IMR-90 (cell line): Measurements from ENCODE around the gene MT1H. TPM values are rescaled to one million over a fixed set of nuclear protein-coding genes. Genes with fewer than 3 reads are reported as not detected.

Source experiments
- ATAC-seq: fragments of 200-7000 bp; cut with Tn5 transposase; 2 replicates; pipeline ENCODE4 v1.9.1; 2020; ENCODE audit warnings: low read depth, mild to moderate bottlenecking, moderate library complexity
- BruUV-seq: library from RNA; stranded (reverse); fragments of 400-500 nt; replicated peaks from 2 replicates; lab custom pipeline; 2021; lab: Mats Ljungman, UMichigan
- CTCF ChIA-PET: fragments of 300-600 bp; formaldehyde crosslinking; extraction: SDS; loops from one replicate; lab custom pipeline; 2021; ENCODE audit warnings: antibody characterized with exemption; lab: Yijun Ruan, JAX
- POLR2A ChIA-PET: fragments of 300-600 bp; sonication (Branson Sonifier 250); formaldehyde crosslinking; loops from one replicate; lab custom pipeline; 2022; ENCODE audit warnings: antibody characterized with exemption; ENCODE audit not compliant: unreplicated experiment; lab: Charles Lee
- DNase-seq: peaks from one replicate; pipeline ENCODE4 v3.0.0; 2013
- H2AFZ ChIP-seq: replicated peaks from 2 replicates; pipeline ENCODE3; 2013; ENCODE audit warnings: low read length, mild to moderate bottlenecking; ENCODE audit not compliant: poor library complexity
- H2AK5ac ChIP-seq: 2 replicates; pipeline ENCODE4 v1.6.1; 2013; ENCODE audit warnings: low read depth, low read length, inconsistent platforms
- H2AK9ac ChIP-seq: replicated peaks from 2 replicates; pipeline ENCODE3; 2013; ENCODE audit warnings: mild to moderate bottlenecking, low read depth, low read length, moderate library complexity; ENCODE audit not compliant: poor library complexity
- H2BK120ac ChIP-seq: 2 replicates; pipeline ENCODE4 v1.6.1; 2013; ENCODE audit warnings: low read depth, low read length, inconsistent platforms
- H2BK15ac ChIP-seq: 3 replicates; pipeline ENCODE4 v1.6.1; 2013; ENCODE audit warnings: low read depth, low read length, inconsistent platforms
- H2BK20ac ChIP-seq: 2 replicates; pipeline ENCODE4 v1.6.1; 2013; ENCODE audit warnings: low read depth, mild to moderate bottlenecking, inconsistent platforms, low read length, moderate library complexity
- H2BK5ac ChIP-seq: 2 replicates; pipeline ENCODE4 v1.6.1; 2013; ENCODE audit warnings: mild to moderate bottlenecking, low read depth, low read length, inconsistent platforms; ENCODE audit not compliant: poor library complexity, severe bottlenecking
- H3K14ac ChIP-seq: replicated peaks from 2 replicates; pipeline ENCODE4 v1.6.1; 2013; ENCODE audit warnings: low read depth, low read length, inconsistent platforms
- H3K18ac ChIP-seq: 2 replicates; pipeline ENCODE4 v1.6.1; 2013; ENCODE audit warnings: low read depth, low read length, control low read depth
- H3K23ac ChIP-seq: 2 replicates; pipeline ENCODE4 v1.6.1; 2013; ENCODE audit warnings: low read depth, low read length, inconsistent platforms
- H3K27ac ChIP-seq: 2 replicates; pipeline ENCODE4 v1.5.1; 2013; ENCODE audit warnings: mild to moderate bottlenecking, control low read depth, low read length; ENCODE audit not compliant: insufficient read depth
- H3K27me3 ChIP-seq: 2 replicates; pipeline ENCODE4 v1.6.1; 2013; ENCODE audit warnings: low read length; ENCODE audit not compliant: control insufficient read depth, insufficient read depth
- H3K36me3 ChIP-seq: 2 replicates; pipeline ENCODE4 v1.6.1; 2013; ENCODE audit warnings: low read length, mixed read lengths; ENCODE audit not compliant: control insufficient read depth, insufficient read depth
- H3K4ac ChIP-seq: 2 replicates; pipeline ENCODE4 v1.6.1; 2013; ENCODE audit warnings: low read depth, low read length, inconsistent platforms
- H3K4me1 ChIP-seq: 2 replicates; pipeline ENCODE4 v1.6.1; 2013; ENCODE audit warnings: low read length, mixed read lengths; ENCODE audit not compliant: control insufficient read depth, insufficient read depth
- H3K4me2 ChIP-seq: 2 replicates; pipeline ENCODE4 v1.6.1; 2013; ENCODE audit warnings: low read depth, mild to moderate bottlenecking, control low read depth, low read length, moderate library complexity
- H3K4me3 ChIP-seq: 2 replicates; pipeline ENCODE4 v1.5.1; 2013; ENCODE audit warnings: low read depth, mild to moderate bottlenecking, control low read depth, low read length, moderate library complexity; ENCODE audit not compliant: insufficient read depth
- H3K56ac ChIP-seq: 2 replicates; pipeline ENCODE4 v1.6.1; 2013; ENCODE audit warnings: low read length, inconsistent platforms; ENCODE audit not compliant: insufficient read depth; ENCODE audit errors: extremely low read depth
- H3K79me1 ChIP-seq, 2 experiments: 2 replicates each; pipeline ENCODE4 v1.6.1; 2013; ENCODE audit warnings: low read length in 2 of 2, inconsistent platforms in 1 of 2, low read depth in 1 of 2
- H3K9ac ChIP-seq: 2 replicates; pipeline ENCODE4 v1.6.1; 2013; ENCODE audit warnings: low read depth, low read length, control low read depth
- H3K9me1 ChIP-seq: 2 replicates; pipeline ENCODE4 v1.6.1; 2013; ENCODE audit warnings: low read length, inconsistent platforms; ENCODE audit not compliant: insufficient read depth
- H3K9me3 ChIP-seq: 2 replicates; pipeline ENCODE4 v1.6.1; 2013; ENCODE audit warnings: low read length; ENCODE audit not compliant: control insufficient read depth, insufficient read depth
- H4K20me1 ChIP-seq: 2 replicates; pipeline ENCODE4 v1.6.1; 2013; ENCODE audit warnings: low read length, inconsistent platforms; ENCODE audit not compliant: insufficient read depth
- H4K5ac ChIP-seq: 2 replicates; pipeline ENCODE4 v1.6.1; 2013; ENCODE audit warnings: mild to moderate bottlenecking, low read depth, low read length, control low read depth
- H4K8ac ChIP-seq, 2 experiments: 2 replicates each; pipeline ENCODE4 v1.6.1; 2013; ENCODE audit warnings: low read depth in 2 of 2, low read length in 2 of 2, control low read depth in 1 of 2, inconsistent platforms in 1 of 2
- H4K91ac ChIP-seq: 2 replicates; pipeline ENCODE4 v1.6.1; 2013; ENCODE audit warnings: low read depth, low read length, inconsistent platforms; ENCODE audit not compliant: insufficient read depth
- CTCF ChIP-seq: conservative IDR thresholded peaks from 2 replicates; pipeline ENCODE4 v1.5.1; 2012; ENCODE audit warnings: mild to moderate bottlenecking, low read depth, low read length, improper control_type of control experiment
- MAFK ChIP-seq: IDR thresholded peaks from 2 replicates; pipeline ENCODE4 v1.6.1; 2012; ENCODE audit warnings: low read depth, low read length, improper control_type of control experiment
- MXI1 ChIP-seq: IDR thresholded peaks from 2 replicates; pipeline ENCODE4 v1.6.1; 2012; ENCODE audit warnings: low read depth, mild to moderate bottlenecking, low read length, moderate library complexity, borderline replicate concordance
- NFE2L2 ChIP-seq: fragments of 150-350 bp; IDR thresholded peaks from 2 replicates; pipeline ENCODE4 v1.6.1; 2016; ENCODE audit warnings: low read depth, mild to moderate bottlenecking, low read length
- POLR2A ChIP-seq: IDR thresholded peaks from 2 replicates; pipeline ENCODE4 v1.6.1; 2012; ENCODE audit warnings: mild to moderate bottlenecking, low read depth, low read length
- RFX5 ChIP-seq: IDR thresholded peaks from 2 replicates; pipeline ENCODE4 v1.8.0; 2012; ENCODE audit warnings: low read depth, mild to moderate bottlenecking, low read length, moderate library complexity
- SMC3 ChIP-seq: fragments of 150-350 bp; IDR thresholded peaks from 2 replicates; pipeline ENCODE4 v1.6.1; 2016; ENCODE audit warnings: low read depth, mild to moderate bottlenecking, antibody characterized with exemption, low read length, moderate library complexity
- USF2 ChIP-seq: fragments of 150-350 bp; IDR thresholded peaks from 2 replicates; pipeline ENCODE4 v1.6.1; 2017; ENCODE audit warnings: mild to moderate bottlenecking, antibody characterized with exemption, low read length, low read depth
- WGBS, 2 experiments: methylation state at CpG; one replicate each; pipeline versions ENCODE4 v1.1.5 to v1.1.7; 2013; ENCODE audit warnings: missing lambda C conversion rate in 2 of 2; ENCODE audit not compliant: insufficient read length in 1 of 2; ENCODE audit errors: extremely low coverage in 2 of 2; 5-methylcytosine and 5-hydroxymethylcytosine counted together
- dilution Hi-C: fragments of 300-500 bp; cut with HindIII; formaldehyde crosslinking; loops from one replicate; pipeline ENCODE4 v1.14.3; 2018; ENCODE audit warnings: low sequenced_read_pairs; ENCODE audit not compliant: unreplicated experiment
- in situ Hi-C: fragments of 300-500 bp; cut with MboI; formaldehyde crosslinking; loops from 3 replicates; pipeline ENCODE4 v1.14.3; 2019; ENCODE audit warnings: low sequenced_read_pairs, inconsistent platforms, mixed read lengths
- intact Hi-C: fragments of 100-400 bp; cut with micrococcal nuclease; formaldehyde crosslinking; loops from 2 replicates; pipeline ENCODE4 v1.10.0; 2022
- polyA plus RNA-seq, 3 experiments: library from polyadenylated mRNA; depleted of rRNA; stranded (reverse); fragments of >200 nt; gene quantifications; 2 replicates each; pipeline ENCODE4 v1.2.3, GENCODE V29; 2012; ENCODE audit warnings: low replicate concordance in 1 of 3
- total RNA-seq: library from RNA; depleted of rRNA; stranded (reverse); fragments of >200 nt; gene quantifications from 2 replicates; pipeline ENCODE4 v1.2.3, GENCODE V29; 2012

MT1H gene
- total and polyA plus RNA-seq, 2 of the 4 experiments (the other 2 are of a cell fraction): not detected

GRCh38 chr16:56652600-56652999 lies 17.0 kb upstream of the MT1H start:
- Histone ChIP-seq H3K4me3 (no peak overlapping the region), H3K9ac (no peak overlapping the region), H3K23ac (no peak overlapping the region), H3K14ac (no peak overlapping the region), H2BK120ac (no peak overlapping the region), H3K18ac (no peak overlapping the region), H2BK5ac (no peak overlapping the region), H4K20me1 (no peaks in the 10 kb centered on the region; the same call in 1 of the 2 replicates), H3K9me3 (no peaks in the 10 kb centered on the region), H3K36me3 (no peaks in the 10 kb centered on the region), H2AFZ (no peak overlapping the region), H3K4me2 (no peak overlapping the region), H3K27me3 (peaks cover 73% of the 10 kb centered on the region), H3K56ac (no peak overlapping the region), H2AK5ac (no peak overlapping the region), H2BK15ac (no peak overlapping the region), H3K27ac (no peak overlapping the region), H3K4ac (no peak overlapping the region), H3K79me1 (no peaks in the 10 kb centered on the region), H3K9me1 (0 out of 2 replicates have a peak, but pooled peaks cover under 1% of the 10 kb centered on the region), H2AK9ac (no peak overlapping the region), H4K5ac (no peak overlapping the region), H4K91ac (no peak overlapping the region), H4K8ac (no peak overlapping the region), H2BK20ac (no peak overlapping the region), H3K4me1 (no peaks in the 10 kb centered on the region)
- ChIA-PET CTCF (no interaction called here), POLR2A (no interaction called here)
- BruUV-seq: no TSS peak
- intact Hi-C loops: no loop called here
- in situ Hi-C loops: no loop called here
- WGBS, 2 experiments: no CpG with 5 or more reads among the region's 1 CpG
- DNase-seq: no peak
- no peak for ATAC-seq
- dilution Hi-C loops: no loop called here
- TF ChIP-seq MXI1 (no peak), MAFK (no peak), NFE2L2 (no peak), SMC3 (no peak), RFX5 (no peak), CTCF (no peak), USF2 (no peak), POLR2A (no peak)
